NOMO-1 treated with dmso at 0.1 percent for 144 hours (cell line): ENCODE data around the gene GPATCH8.
"Not testable (repeated sequence)": the region's sequence is repeated elsewhere in the genome, so short reads cannot be mapped to it uniquely, and the experiment has no call there.

ENCODE experiments used
- DNase-seq: peaks from one replicate; lab custom pipeline; 2025; ENCODE audit not compliant: unreplicated experiment; lab: John Stamatoyannopoulos, UW

The GPATCH8 gene

GRCh38 chr17:44503147-44504029, at the start of gene GPATCH8:
TSS of gene GPATCH8 (minus strand) at chr17:44503406. CDS start at chr17:44503370, 36 bp downstream.
- DNase-seq, result peak; percentile 89

GRCh38 chr17:44552361-44552760, 49.2 kb upstream of the GPATCH8 start:
- no peak for DNase-seq

GRCh38 chr17:44549686-44550085, 46.5 kb upstream of the GPATCH8 start:
- no peak for DNase-seq

- DNase-seq, result peak; percentile 37
Measured at GRCh38 chr17:44548376-44549230, 45.4 kb upstream of the GPATCH8 start.

GRCh38 chr17:44547625-44548267, 44.5 kb upstream of the GPATCH8 start:
- peak; percentile 55 for DNase-seq

- DNase-seq, result no peak
Measured at GRCh38 chr17:44546671-44547606, 43.7 kb upstream of the GPATCH8 start.

- DNase-seq, result no peak
Measured at GRCh38 chr17:44543905-44544523, 40.8 kb upstream of the GPATCH8 start.

- no peak for DNase-seq
Measured at GRCh38 chr17:44543213-44543904, 40.2 kb upstream of the GPATCH8 start.

- no peak for DNase-seq
Measured at GRCh38 chr17:44541884-44542581, 38.8 kb upstream of the GPATCH8 start.

- no peak for DNase-seq
Measured at GRCh38 chr17:44540246-44541084, 37.3 kb upstream of the GPATCH8 start.

- no peak for DNase-seq
Measured at GRCh38 chr17:44539673-44540072, 36.5 kb upstream of the GPATCH8 start.

- DNase-seq, result not testable (repeated sequence)
Measured at GRCh38 chr17:44537922-44538321, 34.7 kb upstream of the GPATCH8 start.

- no peak for DNase-seq
Measured at GRCh38 chr17:44536090-44536953, 33.1 kb upstream of the GPATCH8 start.

- DNase-seq, result peak; percentile 76
Measured at GRCh38 chr17:44533533-44534246, 30.5 kb upstream of the GPATCH8 start.

GRCh38 chr17:44530896-44531418, 27.8 kb upstream of the GPATCH8 start:
- no peak for DNase-seq

GRCh38 chr17:44529864-44530263, 26.7 kb upstream of the GPATCH8 start:
- no peak for DNase-seq
